Osteocyte (in vitro differentiated cells): Measurements from ENCODE around the gene DNM3. TPM values are rescaled to one million over a fixed set of nuclear protein-coding genes. Genes with fewer than 3 reads are reported as not detected.

Source experiments
- DNase-seq: peaks from one replicate; pipeline ENCODE4 v3.0.0; 2021; ENCODE audit warnings: mixed read lengths; ENCODE audit not compliant: unreplicated experiment; ENCODE audit errors: extremely low spot score
- H3K27ac Mint-ChIP-seq: one replicate; pipeline ENCODE4 v1.8.0; 2021; ENCODE audit warnings: mild to moderate bottlenecking, mixed read lengths; ENCODE audit not compliant: unreplicated experiment
- H3K27me3 Mint-ChIP-seq: one replicate; pipeline ENCODE4 v1.8.0; 2021; ENCODE audit warnings: mixed read lengths; ENCODE audit not compliant: unreplicated experiment
- H3K36me3 Mint-ChIP-seq: one replicate; pipeline ENCODE4 v1.8.0; 2021; ENCODE audit warnings: mixed read lengths; ENCODE audit not compliant: unreplicated experiment
- H3K4me1 Mint-ChIP-seq: one replicate; pipeline ENCODE4 v1.8.0; 2021; ENCODE audit warnings: mixed read lengths; ENCODE audit not compliant: unreplicated experiment
- H3K4me3 Mint-ChIP-seq: one replicate; pipeline ENCODE4 v1.8.0; 2021; ENCODE audit warnings: mild to moderate bottlenecking, moderate library complexity, mixed read lengths; ENCODE audit not compliant: unreplicated experiment
- H3K9me3 Mint-ChIP-seq: one replicate; pipeline ENCODE4 v1.8.0; 2021; ENCODE audit warnings: mixed read lengths; ENCODE audit not compliant: unreplicated experiment
- total RNA-seq: library from RNA; stranded (reverse); gene quantifications from 2 replicates; pipeline ENCODE4 v1.2.1, GENCODE V29; 2021
- TF ChIP-seq, protein P1 (sequence below): fragments of 200-600 bp; sonication (generic); IDR thresholded peaks from 2 replicates; pipeline ENCODE4 v1.5.0; 2021; ENCODE audit warnings: antibody characterized with exemption, mild to moderate bottlenecking, moderate library complexity

The DNM3 gene
- total RNA-seq, 1 donor from 2014 or later: 3.7 TPM

DNA sequence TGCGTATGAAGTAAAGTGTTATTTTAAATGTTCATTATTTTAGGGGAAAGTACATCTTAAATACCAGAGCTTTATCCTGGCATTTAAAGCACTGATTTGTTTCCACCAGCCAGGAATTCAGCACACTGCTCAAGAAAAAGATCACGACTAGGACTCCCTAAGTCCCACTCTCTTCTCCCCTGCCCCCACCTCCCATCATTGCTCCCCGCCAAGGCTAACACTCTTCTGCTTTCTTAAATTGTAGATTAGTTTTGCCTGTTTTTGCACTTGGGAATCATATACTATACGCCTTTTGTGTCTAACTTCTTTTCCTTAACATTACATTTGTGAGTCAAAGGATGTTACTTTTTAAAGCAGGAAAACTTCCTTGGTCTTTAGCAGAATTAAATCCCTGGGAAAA, 541.7 kb downstream of the DNM3 start:
- Mint-ChIP-seq H3K4me3 (peak overlapping the region; percentile 39), H3K27ac (peak overlapping the region; percentile 97)

DNA sequence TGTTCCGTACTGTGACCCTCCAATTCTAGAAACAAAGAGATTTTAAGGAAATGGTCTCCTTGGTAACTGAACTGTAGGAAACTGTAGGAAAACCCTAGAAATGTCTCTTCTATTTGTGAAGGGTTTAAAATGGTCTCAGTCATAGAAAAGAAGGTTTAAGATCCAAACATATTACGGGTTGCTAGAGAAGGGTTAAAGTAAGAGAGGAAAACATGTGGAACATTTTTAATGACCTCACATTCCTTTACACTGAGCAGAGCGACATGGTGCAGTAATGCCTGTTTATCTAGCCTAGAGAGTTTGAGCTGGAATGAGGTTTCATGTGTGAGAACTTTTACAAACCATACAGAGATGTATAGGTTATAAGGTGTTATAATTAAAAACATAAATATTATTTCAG, 542.2 kb downstream of the DNM3 start:
- Mint-ChIP-seq H3K4me1 (peaks cover 75% of the 10 kb centered on the region), H3K9me3 (no peaks in the 10 kb centered on the region), H3K27me3 (no peaks in the 10 kb centered on the region), H3K4me3 (peak overlapping the region; percentile 39), H3K27ac (peak overlapping the region; percentile 97), H3K36me3 (peaks cover under 1% of the 10 kb centered on the region)
- TF ChIP-seq, protein P1, sequence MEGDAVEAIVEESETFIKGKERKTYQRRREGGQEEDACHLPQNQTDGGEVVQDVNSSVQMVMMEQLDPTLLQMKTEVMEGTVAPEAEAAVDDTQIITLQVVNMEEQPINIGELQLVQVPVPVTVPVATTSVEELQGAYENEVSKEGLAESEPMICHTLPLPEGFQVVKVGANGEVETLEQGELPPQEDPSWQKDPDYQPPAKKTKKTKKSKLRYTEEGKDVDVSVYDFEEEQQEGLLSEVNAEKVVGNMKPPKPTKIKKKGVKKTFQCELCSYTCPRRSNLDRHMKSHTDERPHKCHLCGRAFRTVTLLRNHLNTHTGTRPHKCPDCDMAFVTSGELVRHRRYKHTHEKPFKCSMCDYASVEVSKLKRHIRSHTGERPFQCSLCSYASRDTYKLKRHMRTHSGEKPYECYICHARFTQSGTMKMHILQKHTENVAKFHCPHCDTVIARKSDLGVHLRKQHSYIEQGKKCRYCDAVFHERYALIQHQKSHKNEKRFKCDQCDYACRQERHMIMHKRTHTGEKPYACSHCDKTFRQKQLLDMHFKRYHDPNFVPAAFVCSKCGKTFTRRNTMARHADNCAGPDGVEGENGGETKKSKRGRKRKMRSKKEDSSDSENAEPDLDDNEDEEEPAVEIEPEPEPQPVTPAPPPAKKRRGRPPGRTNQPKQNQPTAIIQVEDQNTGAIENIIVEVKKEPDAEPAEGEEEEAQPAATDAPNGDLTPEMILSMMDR: no peak
- no peak for DNase-seq

More for the DNA sequence above, 541.7 kb downstream of the DNM3 start:
- Mint-ChIP-seq H3K4me1 (peaks cover 75% of the 10 kb centered on the region), H3K27me3 (no peaks in the 10 kb centered on the region), H3K9me3 (no peaks in the 10 kb centered on the region), H3K36me3 (no peaks in the 10 kb centered on the region)
- DNase-seq: no peak
- TF ChIP-seq, protein P1: no peak

DNA sequence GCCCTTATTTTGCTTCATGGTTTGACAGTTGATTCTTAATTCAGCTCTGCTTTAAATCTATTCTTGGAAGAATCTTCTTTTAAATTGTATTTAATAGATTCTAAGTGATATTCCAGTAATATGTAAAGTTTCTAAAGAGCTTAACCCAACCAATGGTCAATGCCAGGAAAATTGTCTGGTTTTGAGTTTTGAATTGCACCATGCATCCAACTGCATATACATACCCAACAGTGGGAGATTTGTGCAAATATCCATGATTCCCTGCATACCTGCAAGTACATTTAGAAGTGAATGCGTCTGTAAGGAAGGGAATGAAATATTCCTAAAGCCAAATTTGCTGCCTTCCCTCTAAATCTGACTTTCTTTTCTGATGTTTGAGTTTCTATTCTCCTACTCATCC, 543.4 kb downstream of the DNM3 start:
- H3K4me1 Mint-ChIP-seq: peaks cover 75% of the 10 kb centered on the region
- TF ChIP-seq, protein P1: no peak
- H3K4me3 Mint-ChIP-seq: no peak overlapping the region
- no peaks in the 10 kb centered on the region for H3K27me3 Mint-ChIP-seq
- H3K36me3 Mint-ChIP-seq: peaks cover 2% of the 10 kb centered on the region
- H3K9me3 Mint-ChIP-seq: no peaks in the 10 kb centered on the region
- no peak for DNase-seq
- peak overlapping the region; percentile 97 for H3K27ac Mint-ChIP-seq

DNA sequence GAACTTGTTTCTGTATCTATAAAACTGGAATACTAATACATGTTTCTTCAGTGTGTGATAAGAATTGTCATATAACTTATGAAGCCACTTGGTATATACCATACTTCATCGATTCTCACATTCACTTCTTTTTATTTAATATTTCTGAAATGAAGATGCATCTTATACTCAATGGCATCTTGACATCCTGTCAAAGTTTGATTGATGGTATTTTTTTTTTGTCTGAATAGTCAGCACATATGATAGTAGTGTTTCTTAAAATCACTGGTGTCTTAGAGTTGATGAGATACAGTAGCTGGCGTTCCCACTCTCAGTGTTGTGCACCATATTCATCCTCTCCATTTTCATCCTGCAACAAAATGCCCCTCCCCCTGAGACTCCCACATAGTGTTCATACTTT, 544.7 kb downstream of the DNM3 start:
- Mint-ChIP-seq H3K4me1 (peaks cover 74% of the 10 kb centered on the region), H3K36me3 (peaks cover 2% of the 10 kb centered on the region), H3K4me3 (no peak overlapping the region), H3K27me3 (no peaks in the 10 kb centered on the region), H3K27ac (peak overlapping the region; percentile 68), H3K9me3 (no peaks in the 10 kb centered on the region)
- TF ChIP-seq, protein P1: no peak
- no peak for DNase-seq

DNA sequence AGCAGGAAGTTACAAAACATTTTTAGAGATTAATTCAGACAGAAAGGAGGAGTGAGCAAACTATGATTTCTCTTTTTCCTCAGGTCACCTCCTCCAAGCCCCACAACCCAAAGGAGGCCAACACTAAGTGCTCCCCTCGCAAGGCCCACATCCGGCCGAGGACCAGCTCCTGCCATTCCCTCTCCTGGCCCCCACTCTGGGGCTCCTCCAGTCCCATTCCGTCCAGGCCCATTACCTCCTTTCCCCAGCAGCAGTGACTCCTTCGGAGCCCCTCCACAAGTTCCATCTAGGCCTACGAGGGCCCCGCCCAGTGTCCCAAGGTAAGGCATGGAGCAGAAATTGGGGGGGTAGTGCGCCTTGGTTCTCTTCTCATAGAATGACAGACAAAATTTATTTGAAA, 547.2 kb downstream of the DNM3 start:
- Mint-ChIP-seq H3K36me3 (peaks cover 9% of the 10 kb centered on the region), H3K4me1 (peaks cover 63% of the 10 kb centered on the region), H3K27me3 (no peaks in the 10 kb centered on the region), H3K9me3 (no peaks in the 10 kb centered on the region), H3K4me3 (no peak overlapping the region), H3K27ac (no peak overlapping the region)
- DNase-seq: no peak
- TF ChIP-seq, protein P1: no peak
